Nephron (organoid): ENCODE results near the gene MAP1B.

ENCODE experiments used
- H3K27ac Mint-ChIP-seq, 3 experiments: 2 replicates each; pipeline ENCODE4 v1.8.0; 2020; ENCODE audit warnings: mixed read lengths in 3 of 3, mild to moderate bottlenecking in 2 of 3, moderate library complexity in 1 of 3
- H3K27me3 Mint-ChIP-seq: 2 replicates; pipeline ENCODE4 v1.8.0; 2021; ENCODE audit warnings: low read depth, mild to moderate bottlenecking, moderate library complexity, mixed read lengths
- H3K36me3 Mint-ChIP-seq: 2 replicates; pipeline ENCODE4 v1.8.0; 2020; ENCODE audit warnings: low read depth, mixed read lengths
- H3K4me1 Mint-ChIP-seq: 2 replicates; pipeline ENCODE4 v1.8.0; 2020; ENCODE audit warnings: mixed read lengths
- H3K4me3 Mint-ChIP-seq, 3 experiments: 2 replicates each; pipeline ENCODE4 v1.8.0; 2020; ENCODE audit warnings: mild to moderate bottlenecking in 3 of 3, mixed read lengths in 3 of 3, moderate library complexity in 2 of 3
- H3K9me3 Mint-ChIP-seq: 2 replicates; pipeline ENCODE4 v1.8.0; 2020; ENCODE audit warnings: mixed read lengths
- CTCF ChIP-seq, 3 experiments: fragments of 200-600 bp; sonication (generic); IDR thresholded peaks; one replicate each; pipeline ENCODE4 v1.5.0; 2021; ENCODE audit warnings: antibody characterized with exemption in 3 of 3; ENCODE audit not compliant: unreplicated experiment in 3 of 3

The MAP1B gene

GRCh38 chr5:72160329-72160728, 53.1 kb downstream of the MAP1B start:
- peak overlapping the region in 1 of 3 experiments; percentile 9 for H3K27ac Mint-ChIP-seq
- no peak for TF ChIP-seq CTCF (IDR thresholded peaks at IDR 0.05; ENCODE audit: unreplicated experiment in 3 of 3)
- no peak overlapping the region for H3K4me3 Mint-ChIP-seq
- H3K36me3 Mint-ChIP-seq: peaks cover 5% of the 10 kb centered on the region
- H3K9me3 Mint-ChIP-seq: no peaks in the 10 kb centered on the region
- no peaks in the 10 kb centered on the region for H3K27me3 Mint-ChIP-seq
- peaks cover 21% of the 10 kb centered on the region for H3K4me1 Mint-ChIP-seq

- H3K36me3 Mint-ChIP-seq: peaks cover 4% of the 10 kb centered on the region
- H3K4me1 Mint-ChIP-seq: peaks cover 23% of the 10 kb centered on the region
- H3K27ac Mint-ChIP-seq: no peak overlapping the region
- H3K27me3 Mint-ChIP-seq: no peaks in the 10 kb centered on the region
- no peak for TF ChIP-seq CTCF (IDR thresholded peaks at IDR 0.05; ENCODE audit: unreplicated experiment in 3 of 3)
- no peaks in the 10 kb centered on the region for H3K9me3 Mint-ChIP-seq
- no peak overlapping the region for H3K4me3 Mint-ChIP-seq
Observed at GRCh38 chr5:72160959-72161358, 53.7 kb downstream of the MAP1B start.

- Mint-ChIP-seq H3K27ac (no peak overlapping the region), H3K4me3 (no peak overlapping the region), H3K9me3 (no peaks in the 10 kb centered on the region), H3K36me3 (peaks cover 3% of the 10 kb centered on the region), H3K27me3 (no peaks in the 10 kb centered on the region), H3K4me1 (peaks cover 24% of the 10 kb centered on the region)
- TF ChIP-seq CTCF (IDR thresholded peaks at IDR 0.05; ENCODE audit: unreplicated experiment in 3 of 3): no peak
Observed at GRCh38 chr5:72161951-72162350, 54.7 kb downstream of the MAP1B start.

- no peak for TF ChIP-seq CTCF (IDR thresholded peaks at IDR 0.05; ENCODE audit: unreplicated experiment in 3 of 3)
- Mint-ChIP-seq H3K4me1 (peaks cover 33% of the 10 kb centered on the region), H3K9me3 (no peaks in the 10 kb centered on the region), H3K36me3 (peaks cover 3% of the 10 kb centered on the region), H3K4me3 (no peak overlapping the region), H3K27ac (no peak overlapping the region), H3K27me3 (no peaks in the 10 kb centered on the region)
Observed at GRCh38 chr5:72163349-72163983, 56.2 kb downstream of the MAP1B start.

- no peaks in the 10 kb centered on the region for H3K9me3 Mint-ChIP-seq
- peaks cover 3% of the 10 kb centered on the region for H3K36me3 Mint-ChIP-seq
- peak overlapping the region; percentile 87 to 96 (median 91) for H3K27ac Mint-ChIP-seq
- no peaks in the 10 kb centered on the region for H3K27me3 Mint-ChIP-seq
- TF ChIP-seq CTCF (IDR thresholded peaks at IDR 0.05; ENCODE audit: unreplicated experiment in 3 of 3): no peak
- H3K4me1 Mint-ChIP-seq: peaks cover 36% of the 10 kb centered on the region
- H3K4me3 Mint-ChIP-seq: peak overlapping the region; percentile 45 to 65 (median 54)
Observed at GRCh38 chr5:72166070-72166979, 59.0 kb downstream of the MAP1B start.
